ENCODE data around the gene ARHGAP12. TPM values are rescaled to one million over a fixed set of nuclear protein-coding genes. Genes with fewer than 3 reads are reported as not detected.
"Not testable (repeated sequence)": the region's sequence is repeated elsewhere in the genome, so short reads cannot be mapped to it uniquely, and the experiment has no call there.

ARHGAP12 gene
- total RNA-seq, 2 donors from 2014 or later = 22.6 to 28.2 TPM

DNA sequence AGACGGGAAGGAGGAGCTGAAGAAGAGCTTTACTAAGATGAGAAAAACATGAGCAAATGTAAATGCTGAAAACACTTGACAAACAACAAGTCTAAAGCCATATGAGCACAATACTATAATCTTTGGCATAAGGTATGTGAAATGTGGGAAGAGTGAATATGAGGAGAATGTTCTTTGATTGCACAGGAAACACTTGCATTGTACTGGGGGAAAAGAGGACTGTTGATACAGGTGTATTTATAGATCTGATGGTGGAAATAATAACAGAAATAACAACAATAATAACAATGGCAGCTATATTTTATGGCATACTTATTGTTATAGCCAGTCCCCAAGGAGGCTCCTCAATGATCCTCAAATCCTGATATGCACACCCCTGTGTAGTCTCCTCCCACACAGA, 23.0 kb downstream of the ARHGAP12 start:
- Mint-ChIP-seq H3K36me3 (ENCODE audit: low read depth) (peaks cover 11% of the 10 kb centered on the region), H3K4me1 (peaks cover 14% of the 10 kb centered on the region), H3K27ac (no peak overlapping the region), H3K27me3 (no peaks in the 10 kb centered on the region), H3K4me3 (no peak overlapping the region)
- ATAC-seq (no peak), DNase-seq (no peak)
- H3K9me3 ChIP-seq (ENCODE audit: control insufficient read depth, low read length, poor library complexity, severe bottlenecking) = no peaks in the 10 kb centered on the region

DNA sequence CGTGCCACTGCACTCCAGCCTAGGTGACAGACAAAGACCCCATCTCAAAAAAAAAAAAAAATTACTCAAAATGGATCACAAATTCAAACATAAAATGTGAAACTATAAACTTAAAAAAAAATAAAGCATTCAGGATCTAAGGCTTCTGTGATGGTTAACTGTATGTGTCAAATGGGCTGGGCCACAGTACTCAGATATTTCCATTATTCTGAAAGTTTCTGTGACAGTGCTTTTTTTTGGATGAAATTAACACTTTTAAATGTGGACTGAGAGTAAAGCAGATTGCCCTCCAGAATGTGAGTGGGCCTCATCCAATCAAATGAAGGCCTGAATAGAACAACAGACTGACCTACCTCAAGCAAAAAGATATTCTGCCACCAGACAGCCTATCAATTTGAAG, 26.0 kb downstream of the ARHGAP12 start:
- no peaks in the 10 kb centered on the region for H3K27me3 Mint-ChIP-seq
- DNase-seq = no peak
- ATAC-seq = no peak
- H3K27ac Mint-ChIP-seq = no peak overlapping the region
- H3K9me3 ChIP-seq (ENCODE audit: control insufficient read depth, low read length, poor library complexity, severe bottlenecking) = no peaks in the 10 kb centered on the region
- peaks cover 23% of the 10 kb centered on the region for H3K4me1 Mint-ChIP-seq
- no peak overlapping the region for H3K4me3 Mint-ChIP-seq
- peaks cover 9% of the 10 kb centered on the region for H3K36me3 Mint-ChIP-seq (ENCODE audit: low read depth)

DNA sequence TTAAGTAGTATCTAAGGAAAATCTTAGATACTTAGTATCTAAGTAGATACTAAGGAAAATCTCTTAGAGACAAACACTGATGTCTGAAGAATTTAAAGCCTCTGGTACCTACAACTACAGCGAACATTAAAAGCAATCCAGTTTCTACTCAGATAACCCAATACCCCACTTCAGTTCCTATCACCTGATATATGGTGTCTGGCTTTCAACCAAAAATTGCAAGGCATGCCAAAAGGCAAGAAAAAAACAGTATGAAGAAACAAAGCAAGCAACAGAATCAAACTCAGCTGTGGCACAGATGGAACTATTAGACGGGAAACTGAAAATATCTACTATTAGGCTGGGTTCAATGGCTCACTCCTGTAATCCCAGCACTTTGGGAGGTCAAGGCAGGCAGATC, 31.1 kb downstream of the ARHGAP12 start:
- no peaks in the 10 kb centered on the region for H3K9me3 ChIP-seq (ENCODE audit: control insufficient read depth, low read length, poor library complexity, severe bottlenecking)
- no peak for DNase-seq
- Mint-ChIP-seq H3K27ac (no peak overlapping the region), H3K36me3 (ENCODE audit: low read depth) (no peaks in the 10 kb centered on the region), H3K4me3 (no peak overlapping the region), H3K27me3 (no peaks in the 10 kb centered on the region), H3K4me1 (peaks cover 21% of the 10 kb centered on the region)
- ATAC-seq = no peak

DNA sequence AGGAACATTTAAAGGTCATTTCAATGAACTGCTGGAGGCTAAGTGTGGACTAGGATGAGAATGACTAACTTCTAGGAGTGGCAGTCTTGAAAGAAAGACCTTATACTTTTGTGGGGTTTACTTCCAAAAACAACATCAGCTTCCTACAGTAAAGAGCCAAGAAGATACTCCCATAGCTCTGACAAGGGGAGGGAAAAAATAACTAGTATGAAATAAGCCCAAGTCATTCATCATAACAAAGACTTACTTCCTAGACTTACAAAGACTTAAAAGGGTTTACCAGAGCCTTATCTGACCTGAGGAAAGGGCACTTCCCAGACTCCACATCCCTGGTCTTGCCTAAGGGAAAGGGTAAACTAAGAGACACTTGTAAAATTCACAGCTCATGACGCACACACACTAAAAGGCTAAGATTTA, 31.7 kb downstream of the ARHGAP12 start:
- Mint-ChIP-seq H3K36me3 (ENCODE audit: low read depth) (no peaks in the 10 kb centered on the region), H3K4me1 (peaks cover 25% of the 10 kb centered on the region), H3K4me3 (no peak overlapping the region), H3K27ac (no peak overlapping the region), H3K27me3 (no peaks in the 10 kb centered on the region)
- no peaks in the 10 kb centered on the region for H3K9me3 ChIP-seq (ENCODE audit: control insufficient read depth, low read length, poor library complexity, severe bottlenecking)
- no peak for ATAC-seq
- no peak for DNase-seq

DNA sequence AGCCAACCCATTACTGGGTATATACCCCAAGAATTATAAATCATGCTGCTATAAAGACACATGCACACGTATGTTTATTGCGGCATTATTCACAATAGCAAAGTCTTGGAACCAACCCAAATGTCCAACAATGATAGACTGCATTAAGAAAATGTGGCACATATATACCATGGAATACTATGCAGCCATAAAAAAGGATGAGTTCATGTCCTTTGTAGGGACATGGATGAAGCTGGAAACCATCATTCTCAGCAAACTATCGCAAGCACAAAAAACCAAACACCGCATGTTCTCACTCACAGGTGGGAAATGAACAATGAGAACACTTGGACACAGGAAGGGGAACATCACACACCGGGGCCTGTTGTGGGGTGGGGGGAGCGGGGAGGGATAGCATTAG, 32.9 kb downstream of the ARHGAP12 start:
- H3K4me1 Mint-ChIP-seq = peaks cover 30% of the 10 kb centered on the region
- not testable (repeated sequence) for H3K4me3 Mint-ChIP-seq; H3K9me3 ChIP-seq (ENCODE audit: control insufficient read depth, low read length, poor library complexity, severe bottlenecking); H3K27ac Mint-ChIP-seq; ATAC-seq; H3K36me3 Mint-ChIP-seq (ENCODE audit: low read depth); DNase-seq; H3K27me3 Mint-ChIP-seq

DNA sequence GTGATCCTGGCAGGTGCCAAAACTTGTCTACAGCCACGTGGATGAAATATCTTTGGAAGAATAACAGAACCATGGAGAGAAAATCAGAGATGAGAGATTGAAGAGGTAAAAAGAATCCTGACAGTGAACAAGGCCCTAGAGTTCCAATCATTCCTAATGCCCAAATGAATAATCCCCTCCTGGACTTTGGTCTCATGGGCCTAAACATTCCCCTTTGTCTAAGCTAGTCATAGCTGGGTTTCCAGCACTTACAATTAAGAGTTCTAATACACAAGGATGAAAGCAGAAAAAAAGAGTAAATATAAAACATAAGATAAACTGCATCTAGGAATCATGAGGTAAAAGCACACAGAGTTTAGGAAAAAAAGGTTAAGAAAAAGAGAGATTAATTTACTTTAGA, 40.2 kb downstream of the ARHGAP12 start:
- Mint-ChIP-seq H3K27ac (no peak overlapping the region), H3K4me3 (no peak overlapping the region), H3K4me1 (peaks cover 28% of the 10 kb centered on the region)

DNA sequence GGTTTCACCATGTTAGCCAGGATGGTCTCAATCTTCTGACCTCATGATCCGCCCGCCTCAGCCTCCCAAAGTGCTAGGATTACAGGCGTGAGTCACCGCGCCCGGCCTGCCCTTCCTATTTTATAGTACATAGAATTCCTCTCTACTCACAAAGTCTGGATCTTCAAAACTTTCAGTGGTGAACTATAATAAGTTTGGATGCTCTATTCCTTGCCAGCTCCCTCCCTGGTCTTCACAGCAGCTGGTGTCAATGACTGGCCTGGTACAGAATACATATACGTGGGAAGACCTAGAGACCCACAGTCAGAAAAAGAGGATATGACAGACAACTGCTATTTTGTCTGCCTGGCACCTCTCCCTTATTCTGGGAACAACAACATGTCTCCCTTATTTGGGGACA, 40.8 kb downstream of the ARHGAP12 start:
- Mint-ChIP-seq H3K27ac (no peak overlapping the region), H3K4me3 (no peak overlapping the region)
- no peak for DNase-seq

More for the DNA sequence above, 40.2 kb downstream of the ARHGAP12 start:
- DNase-seq (no peak), ATAC-seq (no peak)
- no peaks in the 10 kb centered on the region for H3K27me3 Mint-ChIP-seq
- no peaks in the 10 kb centered on the region for H3K9me3 ChIP-seq (ENCODE audit: control insufficient read depth, low read length, poor library complexity, severe bottlenecking)
- peaks cover 4% of the 10 kb centered on the region for H3K36me3 Mint-ChIP-seq (ENCODE audit: low read depth)

DNA sequence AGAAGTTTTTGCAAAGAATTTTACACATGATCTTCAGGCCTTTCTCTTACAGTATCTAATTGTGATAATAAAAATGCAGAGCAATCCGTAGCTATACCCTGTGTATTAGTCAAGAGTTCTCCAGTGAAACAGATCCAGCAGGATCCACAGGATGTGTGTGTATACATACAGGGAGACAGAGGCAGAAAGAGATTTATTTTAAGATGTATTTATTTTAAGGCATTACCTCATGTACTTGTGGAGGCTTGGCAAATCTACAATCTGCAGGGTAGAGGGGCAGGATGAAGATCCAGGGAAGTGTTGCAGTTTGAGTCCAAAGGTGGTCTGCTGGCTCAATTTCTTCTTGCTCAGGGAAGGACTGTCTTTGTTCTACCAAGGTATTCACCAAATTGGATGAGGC, 41.7 kb downstream of the ARHGAP12 start:
- no peak for DNase-seq
- H3K4me1 Mint-ChIP-seq = peaks cover 22% of the 10 kb centered on the region
- no peak for ATAC-seq
- no peak overlapping the region for H3K4me3 Mint-ChIP-seq
- H3K27ac Mint-ChIP-seq = no peak overlapping the region
- H3K9me3 ChIP-seq (ENCODE audit: control insufficient read depth, low read length, poor library complexity, severe bottlenecking) = no peaks in the 10 kb centered on the region
- peaks cover 4% of the 10 kb centered on the region for H3K36me3 Mint-ChIP-seq (ENCODE audit: low read depth)
- H3K27me3 Mint-ChIP-seq = no peaks in the 10 kb centered on the region

More for the DNA sequence above, 40.8 kb downstream of the ARHGAP12 start:
- Mint-ChIP-seq H3K27me3 (no peaks in the 10 kb centered on the region), H3K36me3 (ENCODE audit: low read depth) (peaks cover 4% of the 10 kb centered on the region), H3K4me1 (peaks cover 28% of the 10 kb centered on the region)
- H3K9me3 ChIP-seq (ENCODE audit: control insufficient read depth, low read length, poor library complexity, severe bottlenecking) = no peaks in the 10 kb centered on the region
- ATAC-seq = no peak

DNA sequence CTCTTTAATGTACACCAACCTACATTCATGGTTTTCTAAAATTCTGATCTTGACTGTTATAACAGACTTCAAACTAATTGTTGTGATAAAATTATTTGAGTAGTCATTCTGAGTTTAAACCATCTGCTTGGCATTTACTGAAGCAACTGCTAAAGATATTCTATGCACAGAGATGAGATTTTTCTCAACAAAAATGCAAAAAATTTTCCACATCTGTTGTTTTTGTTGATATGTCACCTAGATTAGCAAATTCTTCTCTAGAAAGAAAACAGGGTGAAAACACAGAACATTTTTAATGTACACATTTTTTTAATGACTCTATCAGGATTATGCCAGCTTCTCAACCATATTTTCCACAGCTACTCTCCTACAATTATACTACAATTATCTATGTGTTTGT, 42.7 kb downstream of the ARHGAP12 start:
- H3K9me3 ChIP-seq (ENCODE audit: control insufficient read depth, low read length, poor library complexity, severe bottlenecking) = no peaks in the 10 kb centered on the region
- no peak for DNase-seq
- Mint-ChIP-seq H3K36me3 (ENCODE audit: low read depth) (no peaks in the 10 kb centered on the region), H3K4me3 (no peak overlapping the region), H3K27me3 (no peaks in the 10 kb centered on the region), H3K4me1 (peaks cover 17% of the 10 kb centered on the region), H3K27ac (no peak overlapping the region)
- no peak for ATAC-seq

DNA sequence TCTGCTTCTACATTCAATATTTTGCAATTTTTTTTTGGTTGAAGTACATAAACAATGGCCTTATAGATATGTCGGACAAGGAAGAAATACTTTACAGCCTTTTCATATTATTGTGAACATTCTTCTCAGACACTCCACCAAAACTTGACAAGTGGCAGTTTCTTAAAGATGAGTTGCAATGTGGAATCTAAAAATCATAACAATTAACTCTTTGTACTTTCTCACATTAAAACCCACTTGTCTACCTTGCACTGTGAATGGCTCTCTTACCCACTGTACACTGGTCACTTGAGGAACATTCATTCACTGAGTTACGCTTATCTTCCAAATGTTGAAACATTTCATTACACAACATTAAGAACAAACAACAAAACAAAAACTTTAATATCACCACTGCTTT, 44.2 kb downstream of the ARHGAP12 start:
- no peaks in the 10 kb centered on the region for H3K27me3 Mint-ChIP-seq
- no peaks in the 10 kb centered on the region for H3K9me3 ChIP-seq (ENCODE audit: control insufficient read depth, low read length, poor library complexity, severe bottlenecking)
- H3K36me3 Mint-ChIP-seq (ENCODE audit: low read depth) = no peaks in the 10 kb centered on the region
- DNase-seq = no peak
- no peak overlapping the region for H3K4me3 Mint-ChIP-seq
- H3K27ac Mint-ChIP-seq = no peak overlapping the region
- peaks cover 17% of the 10 kb centered on the region for H3K4me1 Mint-ChIP-seq
- ATAC-seq = no peak

DNA sequence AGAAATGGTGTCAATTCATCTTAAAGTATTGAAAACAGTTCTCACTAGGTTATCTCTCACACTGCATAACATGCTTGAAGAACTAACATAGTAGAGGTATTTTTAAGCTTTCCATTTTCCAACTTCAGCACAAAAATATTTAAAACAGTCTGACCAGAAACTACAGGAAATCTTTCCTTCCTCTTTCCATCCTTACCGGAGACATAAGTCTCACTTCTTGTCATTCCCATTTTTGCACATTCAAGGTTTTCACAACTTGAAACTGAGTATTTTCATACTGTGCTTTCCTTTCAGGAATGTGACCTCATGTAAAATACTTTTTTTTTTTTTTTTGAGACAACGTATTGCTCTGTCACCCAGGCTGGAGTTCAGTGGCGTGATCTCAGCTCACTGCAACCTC, 45.2 kb downstream of the ARHGAP12 start:
- DNase-seq = no peak
- H3K27ac Mint-ChIP-seq = no peak overlapping the region

DNA sequence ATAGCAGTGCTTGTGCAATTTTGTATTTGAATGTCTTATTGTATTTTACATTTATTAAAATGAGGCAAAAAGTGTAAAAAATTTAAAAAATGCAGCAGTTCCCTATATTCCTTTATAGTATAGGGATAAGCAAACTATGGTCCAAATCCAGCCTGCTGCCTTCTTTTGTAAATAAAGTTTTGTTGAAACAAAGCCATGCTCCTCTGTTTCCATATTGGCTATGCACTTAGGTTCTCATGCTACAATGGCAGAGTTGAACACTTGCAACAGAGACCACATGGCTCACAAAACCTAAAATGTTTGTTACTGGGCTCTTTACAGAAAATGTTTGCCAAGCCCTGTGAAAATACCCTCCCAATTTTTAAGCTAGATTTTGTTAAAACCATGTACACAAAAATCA, 50.1 kb downstream of the ARHGAP12 start:
- no peak overlapping the region for H3K4me3 Mint-ChIP-seq
- peaks cover 12% of the 10 kb centered on the region for H3K4me1 Mint-ChIP-seq
- DNase-seq (no peak), ATAC-seq (no peak)
- H3K9me3 ChIP-seq (ENCODE audit: control insufficient read depth, low read length, poor library complexity, severe bottlenecking) = no peaks in the 10 kb centered on the region
- no peak overlapping the region for H3K27ac Mint-ChIP-seq
- no peaks in the 10 kb centered on the region for H3K27me3 Mint-ChIP-seq
- no peaks in the 10 kb centered on the region for H3K36me3 Mint-ChIP-seq (ENCODE audit: low read depth)

More for the DNA sequence above, 45.2 kb downstream of the ARHGAP12 start:
- ATAC-seq = no peak
- Mint-ChIP-seq H3K4me3 (no peak overlapping the region), H3K36me3 (ENCODE audit: low read depth) (no peaks in the 10 kb centered on the region), H3K27me3 (no peaks in the 10 kb centered on the region), H3K4me1 (peaks cover 17% of the 10 kb centered on the region)
- H3K9me3 ChIP-seq (ENCODE audit: control insufficient read depth, low read length, poor library complexity, severe bottlenecking) = no peaks in the 10 kb centered on the region

DNA sequence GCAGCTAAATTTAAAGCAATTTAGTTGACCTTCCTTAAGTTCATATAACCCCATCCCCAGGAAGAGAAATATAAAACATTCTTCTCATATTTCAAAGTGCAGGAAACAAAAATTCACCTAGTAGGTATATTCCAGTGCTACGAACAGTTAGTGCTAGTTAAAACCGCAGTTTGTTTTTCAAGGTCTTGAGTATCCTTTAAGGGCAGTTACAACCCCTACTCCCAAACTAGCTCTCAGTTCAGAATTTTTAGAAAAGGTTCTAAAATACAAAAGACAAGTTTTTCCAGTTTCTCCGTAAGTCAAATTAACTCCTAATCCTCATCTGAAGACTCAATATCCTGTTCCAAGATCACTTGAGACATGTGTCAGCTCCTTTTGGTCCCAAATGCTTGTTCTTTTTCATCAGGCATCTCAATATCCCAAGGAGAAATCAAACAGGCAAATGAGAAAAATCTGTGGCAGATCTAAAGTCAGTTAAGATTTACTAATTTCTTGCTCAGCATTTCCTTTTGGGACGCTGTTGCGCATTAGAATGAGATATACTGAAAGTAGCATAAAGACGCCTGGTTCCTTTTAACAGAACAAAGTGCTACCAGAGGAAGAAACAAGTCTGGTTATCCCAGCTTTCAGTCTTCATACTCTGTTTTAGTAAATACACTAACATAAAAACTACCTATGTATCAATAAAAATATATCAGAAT, 51.8 kb downstream of the ARHGAP12 start:
- H3K36me3 Mint-ChIP-seq (ENCODE audit: low read depth) = no peaks in the 10 kb centered on the region
- DNase-seq (no peak), ATAC-seq (no peak)
- no peaks in the 10 kb centered on the region for H3K27me3 Mint-ChIP-seq
- H3K9me3 ChIP-seq (ENCODE audit: control insufficient read depth, low read length, poor library complexity, severe bottlenecking) = no peaks in the 10 kb centered on the region
- H3K27ac Mint-ChIP-seq = no peak overlapping the region
- no peak overlapping the region for H3K4me3 Mint-ChIP-seq
- peaks cover 12% of the 10 kb centered on the region for H3K4me1 Mint-ChIP-seq

DNA sequence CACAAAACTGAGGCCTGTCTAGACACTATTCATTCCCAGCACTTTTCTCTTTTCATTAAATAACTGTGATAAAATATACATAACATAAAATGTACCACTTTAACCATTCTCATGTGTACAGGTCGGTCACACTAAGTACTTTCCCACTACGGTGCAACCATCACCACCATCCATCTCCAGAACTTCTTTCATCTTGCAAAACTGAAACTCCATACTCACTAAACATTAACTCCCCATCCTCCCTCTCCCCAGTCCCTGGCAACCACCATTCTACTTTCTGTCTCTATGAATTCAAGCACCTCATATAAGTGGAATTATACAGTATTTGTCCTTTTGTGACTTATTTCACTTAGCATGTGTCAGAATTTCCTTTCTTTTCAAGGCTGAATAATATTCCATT, 53.0 kb downstream of the ARHGAP12 start:
- H3K27me3 Mint-ChIP-seq = no peaks in the 10 kb centered on the region
- H3K4me1 Mint-ChIP-seq = peaks cover 12% of the 10 kb centered on the region
- H3K36me3 Mint-ChIP-seq (ENCODE audit: low read depth) = no peaks in the 10 kb centered on the region
- no peak overlapping the region for H3K27ac Mint-ChIP-seq
- H3K4me3 Mint-ChIP-seq = no peak overlapping the region
- ATAC-seq = no peak
- no peak for DNase-seq
- no peaks in the 10 kb centered on the region for H3K9me3 ChIP-seq (ENCODE audit: control insufficient read depth, low read length, poor library complexity, severe bottlenecking)
